Spleen (tissue), 11 donors: Measurements from ENCODE around the gene CYP19A1. TPM values are rescaled to one million over a fixed set of nuclear protein-coding genes. Genes with fewer than 3 reads are reported as not detected.

Source experiments
- DNase-seq: peaks from one replicate; pipeline ENCODE4 v3.0.0-alpha.2; 2020
- H3K27ac ChIP-seq, 8 donors: fragments of 200-600 bp; sonication (generic) in 7 of 8; 1 replicate in 4 of 8; 2 replicates in 4 of 8; pipeline versions ENCODE4 v1.5.0 to v1.8.0; 2016 to 2021; ENCODE audit warnings: inconsistent platforms in 4 of 8, mild to moderate bottlenecking in 4 of 8, moderate library complexity in 1 of 8
- H3K27me3 ChIP-seq, 7 donors: fragments of 200-600 bp; sonication (generic) in 6 of 7; replicated peaks in 1 of 7; 1 replicate in 4 of 7; 2 replicates in 3 of 7; pipeline versions ENCODE4 v1.5.0 to v1.8.0; 2016 to 2021; ENCODE audit warnings: inconsistent platforms in 3 of 7, mild to moderate bottlenecking in 1 of 7
- H3K36me3 ChIP-seq, 6 donors: fragments of 200-600 bp; sonication (generic) in 5 of 6; 1 replicate in 4 of 6; 2 replicates in 2 of 6; pipeline versions ENCODE4 v1.5.0 to v1.8.0; 2016 to 2021; ENCODE audit warnings: inconsistent platforms in 2 of 6
- H3K4me1 ChIP-seq, 6 donors: fragments of 200-600 bp; sonication (generic) in 5 of 6; 1 replicate in 3 of 6; 2 replicates in 3 of 6; pipeline versions ENCODE4 v1.5.0 to v1.8.0; 2016 to 2021; ENCODE audit warnings: inconsistent platforms in 3 of 6
- H3K4me3 ChIP-seq, 8 donors: fragments of 200-600 bp; sonication (generic) in 7 of 8; 1 replicate in 4 of 8; 2 replicates in 4 of 8; pipeline versions ENCODE4 v1.5.0 to v1.8.0; 2016 to 2021; ENCODE audit warnings: inconsistent platforms in 4 of 8, mild to moderate bottlenecking in 4 of 8, moderate library complexity in 2 of 8
- H3K9me3 ChIP-seq, 8 donors: fragments of 200-600 bp; sonication (generic) in 7 of 8; 1 replicate in 4 of 8; 2 replicates in 4 of 8; pipeline versions ENCODE4 v1.5.0 to v1.8.0; 2016 to 2021; ENCODE audit warnings: inconsistent platforms in 4 of 8
- CTCF ChIP-seq, 11 experiments: fragments of 200-600 bp in 7 of 11; fragments of 450-650 bp in 4 of 11; sonication (generic) in 4 of 11; IDR thresholded peaks in 8 of 11; conservative IDR thresholded peaks in 3 of 11; 1 replicate in 7 of 11; 2 replicates in 4 of 11; pipeline versions ENCODE4 v1.4.0 to v1.8.0; 2016 to 2021; ENCODE audit warnings: antibody characterized with exemption in 11 of 11, inconsistent platforms in 4 of 11, mild to moderate bottlenecking in 1 of 11
- POLR2A ChIP-seq, 3 donors: fragments of 450-650 bp; IDR thresholded peaks; one replicate each; pipeline ENCODE4 v1.5.1; 2017; ENCODE audit warnings: antibody characterized with exemption in 3 of 3, mild to moderate bottlenecking in 1 of 3
- POLR2AphosphoS5 ChIP-seq, 3 donors: sonication (generic); formaldehyde crosslinking; IDR thresholded peaks; one replicate each; pipeline ENCODE4 v1.5.1; 2017; ENCODE audit warnings: antibody characterized with exemption in 3 of 3
- WGBS, 5 donors: extraction: QIAGEN DNeasy Blood & Tissue Kit in 3 of 5; methylation state at CpG; one replicate each; pipeline versions ENCODE4 v1.1.5 to v1.1.7; 2013 to 2018; 5-methylcytosine and 5-hydroxymethylcytosine counted together
- intact Hi-C: fragments of 100-400 bp; cut with DNase I; formaldehyde crosslinking; loops from one replicate; pipeline ENCODE4 v1.15.0; 2023; ENCODE audit warnings: low total_unique reads
- polyA plus RNA-seq, 3 donors: library from polyadenylated mRNA; stranded (reverse); fragments of 200-250 nt; gene quantifications; one replicate each; pipeline ENCODE4 v1.2.1, GENCODE V29; 2013
- total RNA-seq, 7 donors: library from RNA; depleted of rRNA in 3 of 7; stranded (reverse); fragments of >200 nt in 3 of 7; fragmentation: NEBNext Ultra II Directional in 4 of 7; extraction: Animal tissue kit (Norgen Biotek cat#: 25700) in 4 of 7; gene quantifications; one replicate each; pipeline versions ENCODE4 v1.1.0 to v1.2.1, GENCODE V29; 2016 to 2021
- donor health status: healthy with polysubstance abuse.
- donor health status: DM: no; HTN: no; CAD: no; lungs with moderate emphysema.
- donor health status: DM: no; HTN: no; CAD: no.
- donor health status: Bipolar disorder and iron deficiency.
- donor health status: healthy.
- donor health status: DM: no; HTN: no; CAD: no.
- donor health status: DM: yes; HTN: yes; CAD: no.

CYP19A1 gene
- total and polyA plus RNA-seq, 10 donors: 0.13 to 5.6 (median 0.96) TPM; not detected in 1

GRCh38 chr15:51355096-51355495, 16.7 kb upstream of the CYP19A1 start:
- no peak for DNase-seq
- intact Hi-C loops: no loop called here
- H3K27ac ChIP-seq: no peak overlapping the region
- H3K27me3 ChIP-seq: peaks cover 0 to 11% (median 0%) of the 10 kb centered on the region in 7 donors
- H3K4me3 ChIP-seq: no peak overlapping the region
- WGBS, 5 donors: 82 to 94% (median 88%) methylated on average over 1 of the region's 1 CpG
- no peaks in the 10 kb centered on the region for H3K9me3 ChIP-seq
- H3K36me3 ChIP-seq: no peaks in the 10 kb centered on the region
- peaks cover 0 to 13% (median 0%) of the 10 kb centered on the region in 6 donors for H3K4me1 ChIP-seq
- TF ChIP-seq POLR2A (IDR thresholded peaks at IDR 0.05) (no peak), POLR2AphosphoS5 (IDR thresholded peaks at IDR 0.05) (no peak), CTCF (IDR thresholded peaks at IDR 0.05 in 8 of 11, conservative IDR thresholded peaks at IDR 0.05 in 3 of 11) (no peak)

- Histone ChIP-seq H3K9me3 (no peaks in the 10 kb centered on the region), H3K36me3 (no peaks in the 10 kb centered on the region), H3K27ac (no peak overlapping the region), H3K4me1 (peaks cover 0 to 18% (median 3%) of the 10 kb centered on the region in 6 donors), H3K4me3 (no peak overlapping the region), H3K27me3 (peaks cover 0 to 11% (median 0%) of the 10 kb centered on the region in 7 donors)
- TF ChIP-seq POLR2A (IDR thresholded peaks at IDR 0.05): no peak
- TF ChIP-seq POLR2AphosphoS5 (IDR thresholded peaks at IDR 0.05): no peak
- no peak for TF ChIP-seq CTCF (IDR thresholded peaks at IDR 0.05 in 8 of 11, conservative IDR thresholded peaks at IDR 0.05 in 3 of 11)
- WGBS, 5 donors: 53 to 81% (median 77%) methylated on average over 2 of the region's 2 CpGs
- intact Hi-C loops: no loop called here
- DNase-seq: no peak
Measured at GRCh38 chr15:51353976-51354375, 15.6 kb upstream of the CYP19A1 start.

- Histone ChIP-seq H3K4me3 (no peak overlapping the region), H3K9me3 (no peaks in the 10 kb centered on the region), H3K36me3 (no peaks in the 10 kb centered on the region), H3K4me1 (peaks cover 0 to 14% (median 5%) of the 10 kb centered on the region in 6 donors), H3K27me3 (peaks cover 0 to 14% (median 0%) of the 10 kb centered on the region in 7 donors), H3K27ac (no peak overlapping the region)
- WGBS, 5 donors: 88 to 98% (median 94%) methylated on average over 3 of the region's 3 CpGs
- no peak for DNase-seq
- TF ChIP-seq POLR2A (IDR thresholded peaks at IDR 0.05) (no peak), CTCF (IDR thresholded peaks at IDR 0.05 in 8 of 11, conservative IDR thresholded peaks at IDR 0.05 in 3 of 11) (no peak), POLR2AphosphoS5 (IDR thresholded peaks at IDR 0.05) (no peak)
- intact Hi-C loops: no loop called here
Measured at GRCh38 chr15:51350723-51351122, 12.3 kb upstream of the CYP19A1 start.

DNA sequence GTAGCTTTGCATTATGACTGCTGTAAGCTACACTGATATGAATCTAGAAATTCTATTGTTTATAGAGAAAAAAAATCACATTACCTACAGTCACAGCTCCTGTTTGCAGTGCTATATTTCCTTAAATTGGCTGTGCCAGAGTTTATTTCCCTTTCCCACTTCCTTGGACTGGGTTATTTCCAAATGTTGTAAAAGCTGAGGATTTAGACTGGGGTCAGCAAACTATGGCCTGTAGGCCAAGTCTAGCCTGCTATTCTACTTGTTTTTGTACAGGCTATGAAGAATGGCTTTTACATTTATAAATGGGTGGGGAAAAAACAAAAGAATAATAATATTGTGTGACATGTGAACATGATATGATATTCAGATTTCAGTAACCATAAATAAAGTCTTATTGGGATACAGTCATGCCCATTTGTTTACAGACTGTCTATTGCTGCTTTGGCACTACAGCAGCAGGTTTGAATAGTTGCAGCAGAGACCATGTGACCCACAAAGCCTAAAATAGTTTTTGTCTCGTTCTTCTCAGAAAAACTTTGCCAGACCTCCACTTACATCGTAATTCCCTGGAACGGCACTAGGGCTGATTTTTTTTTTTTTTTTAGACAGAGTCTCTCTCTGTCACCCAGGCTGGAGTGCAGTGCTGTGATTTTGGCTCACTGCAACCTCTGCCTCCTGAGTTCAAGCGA, 10.9 kb upstream of the CYP19A1 start:
- no peak for TF ChIP-seq POLR2AphosphoS5 (IDR thresholded peaks at IDR 0.05)
- TF ChIP-seq POLR2A (IDR thresholded peaks at IDR 0.05): no peak
- no peak for TF ChIP-seq CTCF (IDR thresholded peaks at IDR 0.05 in 8 of 11, conservative IDR thresholded peaks at IDR 0.05 in 3 of 11)
- 60 to 76% (median 72%) methylated on average over 4 of the region's 4 CpGs for WGBS, 5 donors
- Histone ChIP-seq H3K4me1 (peaks cover 0 to 12% (median 5%) of the 10 kb centered on the region in 6 donors), H3K36me3 (no peaks in the 10 kb centered on the region), H3K27ac (peak overlapping the region in 1 of 8 donors; percentile 33), H3K4me3 (no peak overlapping the region), H3K9me3 (no peaks in the 10 kb centered on the region), H3K27me3 (peaks cover 0 to 14% (median 0%) of the 10 kb centered on the region in 7 donors)
- no peak for DNase-seq
- intact Hi-C loops: no loop called here
